Naive thymus-derived CD4-positive, alpha-beta T cell (primary cell): ENCODE measurements around the gene HSPB6. TPM values are rescaled to one million over a fixed set of nuclear protein-coding genes. Genes with fewer than 3 reads are reported as not detected.

Experiments used
- ATAC-seq: fragments of 150-1000 bp; cut with Tn5 transposase; 2 replicates; pipeline ENCODE4 v1.10.0; 2021; ENCODE audit warnings: mild to moderate bottlenecking, moderate library complexity
- CTCF ChIA-PET: fragments of 350-600 bp; sonication (Branson Sonifier 250); formaldehyde crosslinking; loops from one replicate; lab custom pipeline; 2021; ENCODE audit warnings: antibody characterized with exemption; lab: Charles Lee
- POLR2A ChIA-PET: fragments of 350-600 bp; sonication (Branson Sonifier 250); formaldehyde crosslinking; loops from one replicate; lab custom pipeline; 2021; ENCODE audit warnings: antibody characterized with exemption, inconsistent platforms; lab: Charles Lee
- DNase-seq, 9 donors: peaks; one replicate each; pipeline versions ENCODE4 v3.0.0 to v3.0.0-alpha.2; 2020 to 2022; ENCODE audit warnings: mixed read lengths in 1 of 9
- H3K27ac ChIP-seq: one replicate; pipeline ENCODE4 v1.7.0; 2013; ENCODE audit warnings: mild to moderate bottlenecking, low read depth, low read length, moderate library complexity
- H3K27me3 ChIP-seq, 2 donors: one replicate each; pipeline ENCODE4 v1.7.0; 2013; ENCODE audit warnings: low read length in 2 of 2, mild to moderate bottlenecking in 2 of 2, moderate library complexity in 2 of 2; ENCODE audit not compliant: control insufficient read depth in 2 of 2, insufficient read depth in 2 of 2
- H3K36me3 ChIP-seq, 3 experiments: 1 replicate in 2 of 3; 2 replicates in 1 of 3; pipeline ENCODE4 v1.7.0; 2013; ENCODE audit warnings: low read length in 3 of 3, mild to moderate bottlenecking in 3 of 3, moderate library complexity in 1 of 3; ENCODE audit not compliant: insufficient read depth in 3 of 3, control insufficient read depth in 2 of 3
- H3K4me1 ChIP-seq, 2 donors: one replicate each; pipeline ENCODE4 v1.7.0; 2013; ENCODE audit warnings: low read length in 2 of 2, mild to moderate bottlenecking in 2 of 2, moderate library complexity in 1 of 2; ENCODE audit not compliant: control insufficient read depth in 2 of 2, insufficient read depth in 2 of 2
- H3K4me3 ChIP-seq: 2 replicates; pipeline ENCODE4 v1.7.0; 2013; ENCODE audit warnings: mild to moderate bottlenecking, low read length
- H3K9me3 ChIP-seq, 3 experiments: 1 replicate in 2 of 3; 2 replicates in 1 of 3; pipeline ENCODE4 v1.7.0; 2013; ENCODE audit warnings: low read length in 3 of 3; ENCODE audit not compliant: control insufficient read depth in 2 of 3
- H3K27ac Mint-ChIP-seq, 9 donors: one replicate each; pipeline ENCODE4 v1.8.0; 2020 to 2022; ENCODE audit warnings: mixed read lengths in 9 of 9, mild to moderate bottlenecking in 8 of 9, moderate library complexity in 5 of 9, inconsistent platforms in 2 of 9
- H3K27me3 Mint-ChIP-seq, 5 donors: one replicate each; pipeline ENCODE4 v1.8.0; 2021 to 2022; ENCODE audit warnings: mixed read lengths in 5 of 5, mild to moderate bottlenecking in 1 of 5
- H3K36me3 Mint-ChIP-seq, 5 donors: one replicate each; pipeline ENCODE4 v1.8.0; 2020 to 2022; ENCODE audit warnings: mixed read lengths in 5 of 5, mild to moderate bottlenecking in 3 of 5, inconsistent platforms in 1 of 5
- H3K4me1 Mint-ChIP-seq, 7 donors: one replicate each; pipeline ENCODE4 v1.8.0; 2020 to 2022; ENCODE audit warnings: mixed read lengths in 7 of 7, mild to moderate bottlenecking in 3 of 7, inconsistent platforms in 1 of 7
- H3K4me3 Mint-ChIP-seq, 10 donors: one replicate each; pipeline ENCODE4 v1.8.0; 2020 to 2022; ENCODE audit warnings: mild to moderate bottlenecking in 10 of 10, mixed read lengths in 10 of 10, moderate library complexity in 6 of 10, inconsistent platforms in 2 of 10
- H3K9me3 Mint-ChIP-seq, 11 donors: one replicate each; pipeline ENCODE4 v1.8.0; 2020 to 2022; ENCODE audit warnings: mixed read lengths in 11 of 11, mild to moderate bottlenecking in 4 of 11, inconsistent platforms in 1 of 11, moderate library complexity in 1 of 11
- intact Hi-C, 2 donors: fragments of 100-400 bp; cut with micrococcal nuclease; formaldehyde crosslinking; loops; one replicate each; pipeline ENCODE4 v1.15.1; 2023
- polyA plus RNA-seq, 2 donors: library from polyadenylated mRNA; unstranded; fragments of 300-500 nt; fragmentation: Illumina TruSeq; gene quantifications; one replicate each; pipeline ENCODE4 v1.2.3, GENCODE V29; 2021
- total RNA-seq, 6 experiments: library from RNA in 5 of 6; stranded (reverse) in 5 of 6; gene quantifications; 1 replicate in 5 of 6; 2 replicates in 1 of 6; pipeline ENCODE4 v1.2.3 and lab custom pipeline; 2021 to 2026

Gene HSPB6
- total and polyA plus RNA-seq, 7 experiments from 2014 or later = 0.22 TPM; not detected in 6

- Histone ChIP-seq H3K27me3 (peaks cover 0 to 4% of the 10 kb centered on the region in 2 donors), H3K4me3 (no peak overlapping the region), H3K9me3 (no peaks in the 10 kb centered on the region), H3K27ac (no peak overlapping the region), H3K36me3 (peaks cover 0 to 30% (median 0%) of the 10 kb centered on the region in 3 experiments), H3K4me1 (peaks cover 14 to 28% of the 10 kb centered on the region in 2 donors)
- DNase-seq (no peak), ATAC-seq (no peak)
- ChIA-PET POLR2A (interaction anchor here (0.6 to 1.3 kb wide), 3 partner anchors 9 to 12 kb away, joined by 3 to 4 read pairs (median 4); partner anchors contain the start of gene IGFLR1), CTCF (interaction anchor here (0.5 kb wide), 1 partner anchor 60 kb away, joined by 3 read pairs; no protein-coding TSS in a partner anchor)
- peaks cover 0 to 15% (median 5%) of the 10 kb centered on the region in 5 donors for H3K36me3 Mint-ChIP-seq
- H3K9me3 Mint-ChIP-seq = peaks cover 0 to 4% (median 0%) of the 10 kb centered on the region in 11 donors
- H3K27me3 Mint-ChIP-seq = peaks cover 0 to 12% (median 5%) of the 10 kb centered on the region in 5 donors
- intact Hi-C loops = no loop called here
- peak overlapping the region in 2 of 10 donors; percentile 19 to 25 for H3K4me3 Mint-ChIP-seq
- H3K4me1 Mint-ChIP-seq = peaks cover 13 to 42% (median 31%) of the 10 kb centered on the region in 7 donors
- H3K27ac Mint-ChIP-seq = no peak overlapping the region
These were observed 3.0 kb downstream of the HSPB6 start for GRCh38 chr19:35753634-35754369.

- Mint-ChIP-seq H3K4me3 (peak overlapping the region in 1 of 10 donors; percentile 2), H3K4me1 (peaks cover 13 to 44% (median 34%) of the 10 kb centered on the region in 7 donors), H3K9me3 (peaks cover 0 to 2% (median 0%) of the 10 kb centered on the region in 11 donors), H3K36me3 (peaks cover 0 to 15% (median 5%) of the 10 kb centered on the region in 5 donors), H3K27me3 (peaks cover 0 to 12% (median 5%) of the 10 kb centered on the region in 5 donors), H3K27ac (no peak overlapping the region)
- Histone ChIP-seq H3K36me3 (peaks cover 0 to 30% (median 0%) of the 10 kb centered on the region in 3 experiments), H3K27ac (no peak overlapping the region), H3K27me3 (peaks cover 0 to 4% of the 10 kb centered on the region in 2 donors), H3K9me3 (no peaks in the 10 kb centered on the region), H3K4me1 (peaks cover 12 to 27% of the 10 kb centered on the region in 2 donors), H3K4me3 (no peak overlapping the region)
- intact Hi-C loops = no loop called here
- POLR2A ChIA-PET = interaction anchor here (1.0 to 1.3 kb wide), 3 partner anchors 8 to 12 kb away, joined by 4 read pairs; partner anchors contain the start of gene IGFLR1
- DNase-seq (no peak), ATAC-seq (no peak)
- CTCF ChIA-PET = no interaction called here
These were observed 4.0 kb downstream of the HSPB6 start for GRCh38 chr19:35752746-35753350.

GRCh38 chr19:35751839-35752745, 4.7 kb downstream of the HSPB6 start:
- CTCF ChIA-PET = interaction anchor here (0.7 kb wide), 1 partner anchor 549 kb away, joined by 11 read pairs; no protein-coding TSS in a partner anchor
- Histone ChIP-seq H3K4me1 (peaks cover 9 to 26% of the 10 kb centered on the region in 2 donors), H3K27ac (no peak overlapping the region), H3K27me3 (peaks cover 0 to 4% of the 10 kb centered on the region in 2 donors), H3K4me3 (no peak overlapping the region), H3K9me3 (no peaks in the 10 kb centered on the region), H3K36me3 (peaks cover 0 to 30% (median 0%) of the 10 kb centered on the region in 3 experiments)
- Mint-ChIP-seq H3K4me3 (no peak overlapping the region), H3K9me3 (no peaks in the 10 kb centered on the region), H3K27me3 (peaks cover 0 to 12% (median 5%) of the 10 kb centered on the region in 5 donors), H3K4me1 (peaks cover 9 to 41% (median 36%) of the 10 kb centered on the region in 7 donors), H3K36me3 (peaks cover 0 to 15% (median 5%) of the 10 kb centered on the region in 5 donors), H3K27ac (no peak overlapping the region)
- no peak for DNase-seq
- POLR2A ChIA-PET = interaction anchor here (0.6 to 1.3 kb wide), 3 partner anchors 8 to 103 kb away, joined by 4 read pairs; no protein-coding TSS in a partner anchor
- intact Hi-C loops = no loop called here
- ATAC-seq = no peak

GRCh38 chr19:35750167-35750566, 6.7 kb downstream of the HSPB6 start:
- POLR2A ChIA-PET = interaction anchor here (0.7 to 3.2 kb wide), 2 partner anchors 8 to 10 kb away, joined by 8 to 12 read pairs; no protein-coding TSS in a partner anchor
- Histone ChIP-seq H3K4me3 (no peak overlapping the region), H3K27ac (no peak overlapping the region), H3K9me3 (no peaks in the 10 kb centered on the region), H3K4me1 (peaks cover 18 to 20% of the 10 kb centered on the region in 2 donors), H3K36me3 (peaks cover 0 to 30% (median 0%) of the 10 kb centered on the region in 3 experiments), H3K27me3 (no peaks in the 10 kb centered on the region)
- Mint-ChIP-seq H3K4me3 (peak overlapping the region in 8 of 10 donors; percentile 44 to 100 (median 60)), H3K27me3 (peaks cover 0 to 6% (median 0%) of the 10 kb centered on the region in 5 donors), H3K36me3 (peaks cover 0 to 13% (median 5%) of the 10 kb centered on the region in 5 donors), H3K9me3 (peaks cover 0 to 2% (median 0%) of the 10 kb centered on the region in 11 donors), H3K27ac (peak overlapping the region in 1 of 9 donors; percentile 59), H3K4me1 (peaks cover 14 to 46% (median 36%) of the 10 kb centered on the region in 7 donors)
- CTCF ChIA-PET = interaction anchor here (1.2 kb wide), 1 partner anchor 13 kb away, joined by 3 read pairs; no protein-coding TSS in a partner anchor
- no peak for ATAC-seq
- DNase-seq = no peak
- intact Hi-C loops = no loop called here

- Mint-ChIP-seq H3K27me3 (peaks cover 0 to 2% (median 0%) of the 10 kb centered on the region in 5 donors), H3K4me1 (peaks cover 14 to 56% (median 43%) of the 10 kb centered on the region in 7 donors), H3K27ac (peak within 1 kb of the TSS; percentile 89 to 97 (median 95)), H3K4me3 (peak within 1 kb of the TSS; percentile 90 to 100 (median 98)), H3K9me3 (peaks cover 0 to 2% (median 0%) of the 10 kb centered on the region in 11 donors), H3K36me3 (peaks cover 0 to 4% (median 2%) of the 10 kb centered on the region in 5 donors)
- H3K27me3 ChIP-seq = no peaks in the 10 kb centered on the region
- ChIA-PET POLR2A (interaction anchor here (0.5 to 3.2 kb wide), 12 partner anchors 8 to 555 kb away, joined by 3 to 17 read pairs (median 4); partner anchors contain the start of genes COX6B1, HSPB6, ZNF146 and ZNF565), CTCF (interaction anchor here (0.9 to 1.3 kb wide), 3 partner anchors 11 to 55 kb away, joined by 3 to 4 read pairs (median 3); no protein-coding TSS in a partner anchor)
- H3K9me3 ChIP-seq = no peaks in the 10 kb centered on the region
- H3K4me1 ChIP-seq = peaks cover 28 to 30% of the 10 kb centered on the region in 2 donors
- intact Hi-C loops = loop anchor here (1.0 to 10.0 kb wide), 11 partner anchors 8 to 1071 kb away; partner anchors contain the start of genes ARHGAP33 (in 2 of the 2), PROSER3 (in 2 of the 2), THAP8 (in 2 of the 2) and WDR62 (in 2 of the 2)
- ATAC-seq = peak; percentile 83
- peak; percentile 91 to 100 (median 99) for DNase-seq
- H3K27ac ChIP-seq = peak within 1 kb of the TSS; percentile 85
- peak within 1 kb of the TSS; percentile 95 for H3K4me3 ChIP-seq
- H3K36me3 ChIP-seq = peaks cover 0 to 23% (median 0%) of the 10 kb centered on the region in 3 experiments
These were observed 8.5 kb downstream of the HSPB6 start, which contains the start of gene LIN37 for GRCh38 chr19:35748106-35749020. Gene LIN37 (plus strand): TSS chr19:35748576. CDS start chr19:35748725, 149 bp downstream.
